HPDE6-E6E7 (cell line): ENCODE results near the gene TRAP1.
"Not testable (repeated sequence)": the region's sequence is repeated elsewhere in the genome, so short reads cannot be mapped to it uniquely, and the experiment has no call there.

ENCODE experiments used
- DNase-seq: peaks from one replicate; pipeline ENCODE4 v3.0.0; 2011; ENCODE audit warnings: missing footprints; ENCODE audit errors: extremely low spot score

Gene TRAP1

GRCh38 chr16:3736116-3736515 is 18.8 kb upstream of the TRAP1 start:
- no peak for DNase-seq

DNA sequence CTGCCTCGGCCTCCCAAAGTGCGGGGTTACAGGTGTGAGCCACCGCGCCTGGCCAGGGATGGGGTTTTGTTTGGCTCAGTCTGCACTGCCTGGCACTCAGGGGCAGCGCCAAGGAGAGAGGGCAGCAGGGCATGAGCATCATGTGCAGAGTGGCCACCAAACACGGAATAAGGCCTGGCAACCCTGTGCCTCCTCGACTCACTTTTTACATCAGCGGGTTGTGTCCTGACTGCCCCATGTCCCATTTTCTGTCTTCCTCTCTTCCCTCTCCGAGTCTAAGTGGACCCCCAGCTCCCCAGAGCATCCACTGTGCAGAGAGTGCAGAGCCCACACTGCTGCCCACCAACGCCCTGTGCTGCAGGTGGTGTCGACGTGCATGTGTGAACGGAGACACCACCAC is 18.2 kb upstream of the TRAP1 start:
- DNase-seq: no peak

DNA sequence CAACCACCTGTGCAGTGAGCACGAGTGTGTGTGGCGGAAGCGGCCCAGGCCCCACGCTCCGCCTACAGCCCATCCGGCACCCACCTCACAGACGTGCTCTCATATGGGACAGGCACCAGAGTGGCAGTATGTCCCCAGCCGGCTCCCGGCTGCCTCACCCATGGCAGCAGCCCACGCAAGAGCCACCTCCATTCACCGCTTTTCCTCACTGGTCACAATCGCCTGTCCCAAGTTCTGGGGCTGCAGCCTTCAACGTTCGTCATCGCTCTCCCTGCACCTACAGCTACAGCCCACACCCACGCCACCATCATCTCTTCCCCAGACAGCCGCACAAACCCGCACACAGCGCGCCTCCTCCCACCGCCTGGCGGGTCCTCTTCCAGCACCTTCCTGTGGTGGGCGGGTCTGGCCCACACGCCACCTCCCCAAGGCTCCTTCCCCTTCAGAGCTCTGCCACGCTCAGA is 17.5 kb upstream of the TRAP1 start:
- no peak for DNase-seq

DNA sequence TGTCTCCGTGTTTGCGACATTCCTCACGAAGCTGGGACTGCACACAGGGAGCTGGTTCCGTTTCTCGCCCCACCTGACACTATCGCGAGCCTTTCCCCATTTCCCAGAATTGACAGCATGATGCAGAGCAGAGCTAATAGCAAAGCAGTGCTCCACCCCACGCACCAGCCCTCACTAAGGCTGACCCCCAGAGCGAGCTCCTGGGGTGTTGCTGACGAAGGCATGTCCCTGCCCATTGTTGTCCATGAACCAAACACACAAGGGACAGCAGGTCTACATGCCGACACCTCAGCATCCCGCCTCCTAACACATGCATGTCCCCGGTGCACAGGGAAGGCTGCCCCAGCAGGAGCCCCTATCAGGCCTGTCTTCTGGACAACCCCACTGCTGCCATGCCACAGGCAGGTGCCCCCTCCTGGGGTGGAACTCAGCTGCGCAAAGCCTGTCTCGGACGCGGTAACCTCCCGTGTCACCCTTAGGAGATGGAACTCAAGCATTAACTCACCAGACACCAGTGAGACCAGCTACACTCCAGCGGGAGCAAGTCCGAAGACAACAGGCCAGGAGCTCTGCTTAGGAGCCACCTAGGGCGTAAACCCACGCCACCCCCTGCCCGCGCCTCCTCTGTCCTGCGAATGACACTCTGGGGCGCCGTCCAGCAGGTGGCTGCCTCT is 16.9 kb upstream of the TRAP1 start:
- no peak for DNase-seq

DNA sequence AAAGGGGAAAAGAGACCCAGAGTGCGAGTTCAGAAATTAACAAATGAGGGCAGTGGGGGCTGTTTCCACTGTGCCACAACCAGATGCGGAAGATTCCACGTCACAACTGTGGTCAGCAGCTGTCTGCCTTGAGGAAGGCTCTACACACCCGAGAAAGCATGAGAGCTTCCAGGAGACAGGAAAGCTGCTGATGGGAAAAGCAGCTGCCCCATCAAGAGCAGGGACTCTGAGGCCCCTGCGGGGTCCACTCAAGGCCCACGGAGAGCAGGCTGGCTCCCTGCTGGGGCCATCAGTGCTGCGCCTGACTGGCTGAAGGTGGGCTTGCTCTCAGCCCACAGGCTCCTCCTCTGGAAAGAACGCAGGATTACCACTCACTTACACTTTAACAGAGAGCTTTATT is 14.8 kb upstream of the TRAP1 start:
- DNase-seq: no peak

DNA sequence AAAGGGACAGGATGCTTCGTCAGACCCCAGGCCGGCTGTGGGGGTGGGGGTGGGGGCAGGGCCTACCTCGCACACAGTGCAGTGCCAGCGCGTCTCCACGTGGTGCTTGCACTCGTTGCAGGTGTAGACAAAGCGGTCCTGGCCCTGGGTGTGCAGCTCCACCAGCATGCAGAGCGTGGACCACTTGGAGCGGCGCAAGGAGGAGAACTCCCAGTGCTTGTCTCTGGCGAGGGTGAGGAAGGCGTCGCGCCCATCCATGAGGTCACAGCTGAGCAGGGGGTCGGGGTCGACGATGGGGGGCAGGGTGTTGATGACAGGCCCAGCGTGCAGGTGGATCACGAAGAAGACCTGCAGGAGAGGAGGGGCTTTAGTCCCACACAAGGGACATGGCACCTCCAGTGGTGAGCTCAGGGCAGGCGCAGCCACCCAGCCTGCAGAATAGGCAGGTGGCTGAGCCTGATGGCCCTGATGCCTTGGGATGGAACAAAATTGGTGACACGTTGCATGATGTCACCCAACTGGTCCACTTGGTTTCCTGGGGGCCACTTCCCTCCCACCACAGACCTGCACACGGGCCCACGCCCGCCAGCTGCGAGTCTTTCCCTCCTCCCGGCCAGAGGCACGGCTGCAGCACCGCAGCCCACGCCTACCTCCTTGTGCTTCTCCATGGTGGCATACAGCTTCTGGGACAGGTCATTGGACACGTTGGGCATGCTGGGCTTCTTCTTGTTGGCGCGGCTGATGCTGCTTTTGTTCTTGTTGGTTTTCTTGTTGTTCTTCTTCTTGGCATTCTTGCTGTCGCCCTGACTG is 14.0 kb upstream of the TRAP1 start:
- no peak for DNase-seq

DNA sequence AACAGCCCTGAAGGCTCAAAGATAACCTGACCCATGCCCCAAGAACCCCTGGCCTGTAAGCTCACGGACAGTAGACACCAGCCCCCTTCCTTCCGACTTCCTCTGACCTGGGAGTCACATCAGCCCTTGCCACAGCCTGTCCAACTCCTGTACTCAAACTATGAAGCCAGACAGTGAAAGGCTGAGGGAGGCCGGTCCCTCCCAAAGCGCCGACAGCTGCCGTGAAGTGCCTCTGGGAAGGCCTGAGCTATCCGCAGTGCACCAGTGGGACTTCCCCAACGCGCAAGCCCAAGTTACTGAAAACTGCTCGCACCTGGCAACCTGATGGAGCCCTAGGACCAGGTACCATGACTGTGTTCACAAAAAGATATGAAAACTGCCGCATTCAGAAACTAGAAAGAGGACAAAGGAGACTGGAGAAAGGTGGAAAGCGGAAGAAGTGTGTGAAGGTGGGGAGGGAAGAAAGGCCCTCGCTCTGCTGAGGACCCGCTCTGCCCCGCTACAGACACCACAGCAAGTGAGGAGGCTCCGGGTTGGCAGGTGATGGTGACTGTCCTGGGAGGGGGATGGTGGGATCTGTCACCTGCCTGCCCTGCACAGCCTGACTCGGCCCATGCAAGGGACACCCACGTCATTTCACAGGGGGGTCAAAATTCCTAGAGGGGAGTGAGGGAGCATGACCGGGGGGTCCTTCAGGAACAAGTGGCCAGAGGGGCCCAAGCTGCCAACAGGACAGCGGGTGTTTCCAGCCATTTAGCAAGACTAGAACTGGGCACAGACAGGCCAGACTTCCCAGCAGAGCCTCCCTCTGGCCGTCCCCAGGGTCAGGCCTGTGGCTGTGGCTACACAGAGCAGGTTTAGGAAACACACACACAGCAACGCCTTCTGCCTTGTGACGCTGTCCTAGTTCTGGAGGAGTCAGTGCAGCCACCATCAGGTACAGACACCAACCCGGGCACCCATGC is 13.1 kb upstream of the TRAP1 start:
- DNase-seq: no peak

GRCh38 chr16:3729161-3730112 is 12.1 kb upstream of the TRAP1 start:
- DNase-seq: no peak

DNA sequence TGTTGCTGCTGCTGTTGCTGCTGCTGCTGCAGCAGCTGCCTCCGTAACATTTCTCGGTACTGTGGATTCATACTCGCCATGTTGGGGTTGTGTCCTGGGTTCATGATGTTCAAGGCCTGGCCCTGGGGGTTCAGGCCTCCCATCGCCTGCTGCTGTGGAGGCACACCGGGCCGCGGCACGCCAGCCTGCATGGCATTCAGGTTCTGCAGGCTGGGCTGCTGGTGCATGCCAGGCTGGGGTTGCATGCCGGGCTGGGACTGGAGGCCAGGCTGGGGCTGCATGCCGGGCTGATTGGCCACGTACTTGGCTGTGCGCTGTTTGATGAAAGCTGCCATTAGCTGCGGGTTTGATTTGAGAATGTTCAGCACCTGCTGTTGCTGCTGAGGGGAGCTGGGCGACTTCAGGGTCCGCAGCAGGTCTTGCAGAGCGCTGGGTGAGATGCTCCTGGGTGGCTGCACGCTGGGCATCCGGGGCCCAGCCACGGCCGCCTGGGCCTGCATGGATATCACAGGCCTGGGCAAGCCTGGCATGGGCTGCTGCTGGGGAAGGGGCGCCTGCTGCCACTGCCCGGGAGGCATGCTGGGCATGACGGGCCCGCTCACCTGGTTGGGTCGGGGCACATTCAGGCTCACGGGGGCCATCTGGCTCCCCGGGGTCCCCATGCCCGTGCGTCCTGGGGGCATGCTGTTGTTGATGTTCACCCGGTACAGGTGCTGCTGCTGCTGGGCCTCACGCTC is 11.3 kb upstream of the TRAP1 start:
- no peak for DNase-seq

DNA sequence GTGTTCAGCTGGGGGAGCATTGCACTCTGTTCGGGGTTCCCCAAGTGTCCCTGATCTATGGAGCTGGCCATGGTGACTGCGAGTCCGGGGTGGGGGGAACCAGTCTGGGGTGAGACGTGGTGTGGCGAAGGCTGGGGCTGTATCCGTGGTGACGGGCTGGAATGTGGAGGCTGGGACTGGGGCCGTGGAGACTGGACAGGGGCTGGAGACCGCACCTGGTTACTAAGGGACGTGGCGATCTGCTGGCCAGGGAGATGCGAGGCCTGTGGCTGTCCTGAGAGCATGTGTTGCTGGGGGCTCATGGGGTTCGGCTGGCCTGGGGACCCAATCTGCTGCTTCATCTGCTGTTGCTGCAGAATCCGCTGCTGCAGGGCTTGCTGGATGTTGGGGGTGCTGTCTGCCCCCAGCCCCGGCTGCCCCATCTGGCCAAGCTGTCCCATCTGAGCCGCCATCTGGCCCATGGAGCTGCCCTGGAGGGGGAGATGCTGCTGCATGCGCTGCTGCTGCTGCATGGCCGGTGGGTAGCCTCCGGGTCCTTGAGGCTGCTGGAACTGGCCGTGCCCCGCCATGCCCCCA is 10.6 kb upstream of the TRAP1 start:
- DNase-seq: no peak

DNA sequence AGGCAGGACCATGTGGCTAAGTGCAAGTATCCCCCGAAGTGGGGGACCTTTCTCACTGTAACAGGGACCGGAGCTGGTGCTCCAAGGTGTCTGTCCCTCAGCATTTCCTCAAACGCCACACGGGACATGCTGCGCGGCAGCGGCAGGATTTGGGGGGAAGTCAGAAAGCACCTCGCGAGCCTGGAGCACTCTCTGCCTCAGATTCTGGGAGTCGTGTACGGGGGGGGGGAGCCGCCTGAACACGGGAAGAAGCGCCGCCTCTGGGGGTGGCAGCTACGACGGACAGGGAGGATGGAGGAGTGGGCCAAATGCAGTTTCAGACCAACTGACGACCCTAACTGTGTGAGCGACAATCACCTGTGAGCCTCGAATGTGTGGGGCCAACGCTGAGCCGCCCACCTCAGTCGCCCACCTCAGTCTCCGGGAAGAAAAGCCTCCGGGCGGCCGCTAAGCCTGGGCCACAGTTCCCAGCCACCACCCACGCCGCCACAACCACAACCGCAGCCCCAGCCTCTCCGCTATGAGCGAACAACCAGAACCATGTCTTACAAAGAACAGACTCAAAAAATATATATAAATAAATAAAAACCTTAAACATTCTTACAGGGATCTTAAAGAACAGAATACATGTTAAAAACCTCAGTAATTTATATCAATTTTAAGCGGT is 8.8 kb upstream of the TRAP1 start:
- no peak for DNase-seq

GRCh38 chr16:3725276-3725675 is 8.0 kb upstream of the TRAP1 start:
- no peak for DNase-seq

DNA sequence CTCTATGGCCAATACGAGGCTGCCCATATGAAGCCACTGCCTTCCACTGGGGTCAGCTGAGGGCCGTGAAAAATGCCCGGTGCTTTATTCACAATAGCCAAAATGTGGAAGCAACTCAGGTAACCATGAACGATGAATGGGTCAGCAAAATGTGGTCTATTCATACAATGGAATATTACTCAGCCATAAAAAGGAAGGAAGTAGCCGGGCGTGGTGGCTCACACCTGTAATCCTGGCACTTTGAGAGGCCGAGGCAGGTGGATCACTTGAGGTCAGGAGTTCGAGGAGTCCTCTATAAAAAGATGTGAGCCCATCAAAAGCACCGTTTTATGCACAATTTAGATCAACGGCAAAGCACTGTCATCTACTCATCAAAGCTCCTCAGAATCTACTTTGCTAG is 5.2 kb upstream of the TRAP1 start:
- DNase-seq: no peak

DNA sequence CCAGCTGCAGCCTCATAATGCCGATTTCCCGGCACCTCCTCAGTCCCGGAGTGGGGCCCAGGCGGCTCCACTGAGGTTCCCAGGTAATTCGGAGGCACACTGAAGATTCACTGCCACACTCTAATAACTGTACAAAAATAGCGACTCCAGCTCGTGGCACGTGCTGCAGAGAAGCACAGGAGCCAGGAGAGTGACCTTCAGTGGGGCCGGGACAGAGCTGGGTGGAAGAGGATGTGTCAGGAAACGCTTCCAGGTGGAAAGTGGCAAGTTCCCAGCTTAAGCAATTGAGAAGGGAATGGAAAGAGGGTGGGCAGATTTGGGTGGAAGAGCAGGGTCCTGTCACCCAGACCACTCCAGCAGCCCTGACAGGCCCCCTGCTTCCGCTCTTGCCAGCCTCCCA is 3.1 kb upstream of the TRAP1 start:
- no peak for DNase-seq

- no peak for DNase-seq
These were observed 1.3 kb upstream of the TRAP1 start for GRCh38 chr16:3718628-3719027.

GRCh38 chr16:3718019-3718391 is 681 bp upstream of the TRAP1 start:
- DNase-seq: no peak

DNA sequence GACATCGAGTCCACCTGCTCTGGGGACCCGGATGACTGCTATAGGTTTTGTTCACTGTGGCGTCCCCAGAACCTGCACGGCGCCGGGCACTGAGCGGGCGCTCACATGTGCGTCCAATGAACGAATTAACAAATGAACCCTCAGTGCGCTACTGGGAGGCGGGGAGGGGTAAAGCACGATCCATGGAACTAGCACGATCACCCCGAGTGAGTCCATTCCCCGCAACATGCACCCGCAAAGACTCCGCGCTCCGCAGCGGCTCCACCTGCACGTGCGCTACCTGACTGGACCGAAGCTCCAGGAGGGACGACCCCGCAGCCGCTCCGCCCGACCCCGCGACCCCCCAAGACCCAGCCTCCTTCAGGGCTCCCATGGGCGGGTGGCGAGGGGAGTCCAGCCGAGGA is 491 bp downstream of the TRAP1 start:
- peak; percentile 29 for DNase-seq

GRCh38 chr16:3715430-3715829 is 1.9 kb downstream of the TRAP1 start:
- DNase-seq: no peak

GRCh38 chr16:3714378-3714777 is 2.9 kb downstream of the TRAP1 start:
- DNase-seq: not testable (repeated sequence)
